MCF 10A (cell line): ENCODE results near the gene OAT. TPM values are rescaled to one million over a fixed set of nuclear protein-coding genes. Genes with fewer than 3 reads are reported as not detected.

Source experiments
- BruUV-seq: library from RNA; stranded (reverse); fragments of 400-500 nt; replicated peaks from 2 replicates; lab custom pipeline; 2021; lab: Mats Ljungman, UMichigan
- CTCF ChIA-PET: fragments of 300-600 bp; sonication (Branson Sonifier 250); formaldehyde crosslinking; extraction: SDS; loops from one replicate; lab custom pipeline; 2021; ENCODE audit warnings: antibody characterized with exemption, inconsistent platforms; lab: Yijun Ruan, JAX
- POLR2A ChIA-PET: fragments of 300-600, 350-650 bp; sonication (Branson Sonifier 250); formaldehyde crosslinking; extraction: SDS; loops from one replicate; lab custom pipeline; 2020; ENCODE audit warnings: antibody characterized with exemption, inconsistent platforms; lab: Yijun Ruan, JAX
- DNase-seq: peaks from one replicate; pipeline ENCODE4 v3.0.0-alpha.2; 2018; ENCODE audit not compliant: unreplicated experiment
- H3K27ac Mint-ChIP-seq: one replicate; pipeline ENCODE4 v1.8.0; 2022; ENCODE audit warnings: mild to moderate bottlenecking, low read depth, mixed read lengths; ENCODE audit not compliant: unreplicated experiment
- H3K27me3 Mint-ChIP-seq: one replicate; pipeline ENCODE4 v1.8.0; 2022; ENCODE audit warnings: mixed read lengths; ENCODE audit not compliant: insufficient read depth, unreplicated experiment
- H3K36me3 Mint-ChIP-seq: one replicate; pipeline ENCODE4 v1.8.0; 2022; ENCODE audit warnings: mild to moderate bottlenecking, moderate library complexity, mixed read lengths; ENCODE audit not compliant: insufficient read depth, unreplicated experiment
- H3K4me1 Mint-ChIP-seq: one replicate; pipeline ENCODE4 v1.8.0; 2022; ENCODE audit warnings: mixed read lengths; ENCODE audit not compliant: insufficient read depth, unreplicated experiment
- H3K4me3 Mint-ChIP-seq: one replicate; pipeline ENCODE4 v1.8.0; 2022; ENCODE audit warnings: mild to moderate bottlenecking, moderate library complexity, mixed read lengths; ENCODE audit not compliant: unreplicated experiment
- H3K9me3 Mint-ChIP-seq: one replicate; pipeline ENCODE4 v1.8.0; 2022; ENCODE audit warnings: mixed read lengths; ENCODE audit not compliant: unreplicated experiment
- CTCF ChIP-seq: fragments of 200-600 bp; IDR thresholded peaks from one replicate; pipeline ENCODE4 v1.8.0; 2022; ENCODE audit warnings: antibody characterized with exemption, mild to moderate bottlenecking; ENCODE audit not compliant: unreplicated experiment
- intact Hi-C: fragments of 100-400 bp; cut with micrococcal nuclease; formaldehyde crosslinking; loops from 2 replicates; pipeline ENCODE4 v1.14.1; 2022
- total RNA-seq: library from RNA; stranded (reverse); gene quantifications from 2 replicates; pipeline ENCODE4 v1.2.3, GENCODE V29; 2022

Gene OAT
- total RNA-seq, 1 experiment from 2014 or later = 68.1 TPM

GRCh38 chr10:124388476-124388822 is 30.3 kb downstream of the OAT start:
- Mint-ChIP-seq H3K4me1 (no peaks in the 10 kb centered on the region), H3K27ac (no peak overlapping the region), H3K27me3 (no peaks in the 10 kb centered on the region), H3K36me3 (no peaks in the 10 kb centered on the region), H3K4me3 (no peak overlapping the region), H3K9me3 (no peaks in the 10 kb centered on the region)
- no peak for TF ChIP-seq CTCF
- BruUV-seq = no TSS peak
- DNase-seq = no peak
- intact Hi-C loops = no loop called here
- ChIA-PET POLR2A (interaction anchor here (4.7 kb wide), 1 partner anchor 393 kb away, joined by 52 read pairs; no protein-coding TSS in a partner anchor), CTCF (interaction anchor here (0.7 to 13.6 kb wide), 23 partner anchors 8 to 1436 kb away, joined by 3 to 306 read pairs (median 4); no protein-coding TSS in a partner anchor)

GRCh38 chr10:124387078-124387874 is 31.4 kb downstream of the OAT start:
- ChIA-PET POLR2A (interaction anchor here (4.7 kb wide), 1 partner anchor 392 kb away, joined by 52 read pairs; no protein-coding TSS in a partner anchor), CTCF (interaction anchor here (0.6 to 13.6 kb wide), 4 partner anchors 11 to 392 kb away, joined by 3 to 306 read pairs (median 4); no protein-coding TSS in a partner anchor)
- DNase-seq = no peak
- Mint-ChIP-seq H3K4me3 (no peak overlapping the region), H3K36me3 (no peaks in the 10 kb centered on the region), H3K27me3 (no peaks in the 10 kb centered on the region), H3K4me1 (no peaks in the 10 kb centered on the region), H3K9me3 (no peaks in the 10 kb centered on the region), H3K27ac (no peak overlapping the region)
- intact Hi-C loops = no loop called here
- no peak for TF ChIP-seq CTCF
- BruUV-seq = no TSS peak

- no peak overlapping the region for H3K4me3 Mint-ChIP-seq
- ChIA-PET POLR2A (interaction anchor here (4.7 kb wide), 1 partner anchor 391 kb away, joined by 52 read pairs; no protein-coding TSS in a partner anchor), CTCF (interaction anchor here (0.5 to 13.6 kb wide), 4 partner anchors 15 to 391 kb away, joined by 3 to 306 read pairs (median 3); no protein-coding TSS in a partner anchor)
- DNase-seq = no peak
- H3K27ac Mint-ChIP-seq = no peak overlapping the region
- no peaks in the 10 kb centered on the region for H3K36me3 Mint-ChIP-seq
- no peaks in the 10 kb centered on the region for H3K4me1 Mint-ChIP-seq
- intact Hi-C loops = no loop called here
- TF ChIP-seq CTCF = no peak
- no TSS peak for BruUV-seq
- no peaks in the 10 kb centered on the region for H3K9me3 Mint-ChIP-seq
- H3K27me3 Mint-ChIP-seq = no peaks in the 10 kb centered on the region
Observed at GRCh38 chr10:124386186-124387077, 32.3 kb downstream of the OAT start.
